Esophagus squamous epithelium (tissue), 4 donors: ENCODE data around the gene FNIP1. TPM values are rescaled to one million over a fixed set of nuclear protein-coding genes. Genes with fewer than 3 reads are reported as not detected.

ENCODE experiments used
- total RNA-seq, 4 donors: library from RNA; depleted of rRNA; stranded (reverse); fragments of >200 nt; gene quantifications; one replicate each; pipeline ENCODE4 v1.1.0, GENCODE V29; 2016

The FNIP1 gene
- total RNA-seq, 4 donors from 2014 or later = 7.6 to 41.6 (median 20.7) TPM

Other genes with a start within 250 kb of the FNIP1 start
- 10 to 100 TPM; 10.2 to 26.5 (median 13.7) TPM for gene RAPGEF6, start 161.8 kb downstream of the FNIP1 start, total RNA-seq
- not detected for gene MEIKIN, start 148.6 kb upstream of the FNIP1 start, total RNA-seq
- gene ACSL6, start 214.6 kb upstream of the FNIP1 start, total RNA-seq = 1 to 10 TPM in 3 of 4 donors, under 1 TPM in 1; 0.04 to 3.2 (median 1.1) TPM